Hepatocyte (in vitro differentiated cells): ENCODE measurements around the gene PITHD1.
"Not testable (repeated sequence)": the region's sequence is repeated elsewhere in the genome, so short reads cannot be mapped to it uniquely, and the experiment has no call there.

Source experiments
- EZH2 ChIP-seq: fragments of 200-600 bp; sonication (generic); IDR thresholded peaks from 2 replicates; pipeline ENCODE4 v1.6.1; 2016; ENCODE audit warnings: antibody characterized with exemption, mild to moderate bottlenecking, borderline replicate concordance
- TF ChIP-seq, protein P1 (sequence below): fragments of 200-600 bp; sonication (generic); IDR thresholded peaks from 2 replicates; pipeline ENCODE4 v1.5.1; 2016; ENCODE audit warnings: antibody characterized with exemption, mild to moderate bottlenecking; ENCODE audit not compliant: poor library complexity

DNA sequence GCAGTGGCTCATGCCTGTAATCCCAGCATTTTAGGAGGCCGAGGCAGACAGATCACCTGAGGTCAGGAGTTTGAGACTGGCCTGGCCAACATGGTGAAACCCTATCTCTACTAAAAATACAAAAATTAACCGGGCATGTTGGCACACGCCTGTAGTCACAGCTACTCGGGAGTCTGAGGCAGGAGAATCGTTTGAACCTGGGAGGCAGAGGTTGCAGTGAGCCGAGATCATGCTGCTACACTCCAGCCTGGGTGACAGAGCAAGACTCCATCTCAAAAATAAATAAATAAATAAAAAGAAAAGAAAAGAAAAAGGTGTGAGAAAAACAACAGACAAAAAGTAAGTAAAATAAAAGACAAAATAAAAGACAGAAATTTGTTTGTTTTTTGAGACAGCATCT, 55.9 kb downstream of the PITHD1 start:
- TF ChIP-seq, protein P1, sequence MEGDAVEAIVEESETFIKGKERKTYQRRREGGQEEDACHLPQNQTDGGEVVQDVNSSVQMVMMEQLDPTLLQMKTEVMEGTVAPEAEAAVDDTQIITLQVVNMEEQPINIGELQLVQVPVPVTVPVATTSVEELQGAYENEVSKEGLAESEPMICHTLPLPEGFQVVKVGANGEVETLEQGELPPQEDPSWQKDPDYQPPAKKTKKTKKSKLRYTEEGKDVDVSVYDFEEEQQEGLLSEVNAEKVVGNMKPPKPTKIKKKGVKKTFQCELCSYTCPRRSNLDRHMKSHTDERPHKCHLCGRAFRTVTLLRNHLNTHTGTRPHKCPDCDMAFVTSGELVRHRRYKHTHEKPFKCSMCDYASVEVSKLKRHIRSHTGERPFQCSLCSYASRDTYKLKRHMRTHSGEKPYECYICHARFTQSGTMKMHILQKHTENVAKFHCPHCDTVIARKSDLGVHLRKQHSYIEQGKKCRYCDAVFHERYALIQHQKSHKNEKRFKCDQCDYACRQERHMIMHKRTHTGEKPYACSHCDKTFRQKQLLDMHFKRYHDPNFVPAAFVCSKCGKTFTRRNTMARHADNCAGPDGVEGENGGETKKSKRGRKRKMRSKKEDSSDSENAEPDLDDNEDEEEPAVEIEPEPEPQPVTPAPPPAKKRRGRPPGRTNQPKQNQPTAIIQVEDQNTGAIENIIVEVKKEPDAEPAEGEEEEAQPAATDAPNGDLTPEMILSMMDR = not testable (repeated sequence)
- not testable (repeated sequence) for TF ChIP-seq EZH2
